Measurements from ENCODE around the gene POGK. TPM values are rescaled to one million over a fixed set of nuclear protein-coding genes. Genes with fewer than 3 reads are reported as not detected.

POGK gene
- total RNA-seq, 2 donors from 2014 or later = 37.9 to 43.2 TPM

DNA sequence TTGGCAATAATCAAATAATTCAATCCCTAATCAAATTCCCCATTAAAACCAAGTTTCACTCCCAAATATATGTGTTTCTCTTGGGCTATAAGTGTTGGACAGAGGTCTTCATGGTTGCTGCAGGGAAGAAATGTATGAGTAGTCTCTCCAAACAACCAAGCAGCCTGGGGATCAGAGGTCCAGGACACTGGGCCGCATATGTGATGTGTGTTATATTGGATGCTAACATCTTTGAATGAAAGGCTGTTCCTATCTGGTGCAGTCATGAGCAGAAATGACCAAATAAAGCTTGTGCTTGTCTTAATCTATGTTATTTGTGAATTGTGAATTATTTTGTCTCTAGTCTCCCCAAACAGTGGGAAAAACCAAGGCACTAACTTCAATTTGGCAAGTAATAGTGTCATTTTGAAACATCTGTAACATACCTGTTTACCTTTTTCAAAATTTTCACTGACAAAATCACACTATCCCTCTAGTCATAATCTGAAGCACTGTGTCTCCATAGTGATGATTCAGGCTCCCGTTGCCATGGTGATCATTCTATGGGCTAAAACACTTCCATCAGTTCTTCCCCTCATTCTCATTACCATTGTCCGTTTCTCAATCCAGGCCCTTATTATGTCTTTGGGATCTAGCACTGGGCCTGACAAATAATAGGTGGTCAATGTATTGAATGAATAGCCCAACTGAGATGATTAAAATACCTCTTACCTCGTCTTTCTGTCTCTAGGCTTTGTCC is 49.3 kb downstream of the POGK start:
- no peak overlapping the region for H3K4me3 Mint-ChIP-seq
- Histone ChIP-seq H3K4me1 (ENCODE audit: control insufficient read depth, insufficient read depth, low read length) (no peaks in the 10 kb centered on the region), H3K36me3 (ENCODE audit: control insufficient read depth, insufficient read depth, low read length) (no peaks in the 10 kb centered on the region), H3K9me3 (ENCODE audit: control insufficient read depth, low read length) (no peaks in the 10 kb centered on the region), H3K4me3 (ENCODE audit: low read length) (no peak overlapping the region), H3K27me3 (ENCODE audit: control insufficient read depth, insufficient read depth, low read length, poor library complexity, severe bottlenecking) (peaks cover 32% of the 10 kb centered on the region), H3K9ac (ENCODE audit: extremely low read depth, low read length, poor library complexity, severe bottlenecking) (no peak overlapping the region), H3K27ac (ENCODE audit: low read depth, low read length) (peak overlapping the region; percentile 66)
- TF ChIP-seq, protein P1, sequence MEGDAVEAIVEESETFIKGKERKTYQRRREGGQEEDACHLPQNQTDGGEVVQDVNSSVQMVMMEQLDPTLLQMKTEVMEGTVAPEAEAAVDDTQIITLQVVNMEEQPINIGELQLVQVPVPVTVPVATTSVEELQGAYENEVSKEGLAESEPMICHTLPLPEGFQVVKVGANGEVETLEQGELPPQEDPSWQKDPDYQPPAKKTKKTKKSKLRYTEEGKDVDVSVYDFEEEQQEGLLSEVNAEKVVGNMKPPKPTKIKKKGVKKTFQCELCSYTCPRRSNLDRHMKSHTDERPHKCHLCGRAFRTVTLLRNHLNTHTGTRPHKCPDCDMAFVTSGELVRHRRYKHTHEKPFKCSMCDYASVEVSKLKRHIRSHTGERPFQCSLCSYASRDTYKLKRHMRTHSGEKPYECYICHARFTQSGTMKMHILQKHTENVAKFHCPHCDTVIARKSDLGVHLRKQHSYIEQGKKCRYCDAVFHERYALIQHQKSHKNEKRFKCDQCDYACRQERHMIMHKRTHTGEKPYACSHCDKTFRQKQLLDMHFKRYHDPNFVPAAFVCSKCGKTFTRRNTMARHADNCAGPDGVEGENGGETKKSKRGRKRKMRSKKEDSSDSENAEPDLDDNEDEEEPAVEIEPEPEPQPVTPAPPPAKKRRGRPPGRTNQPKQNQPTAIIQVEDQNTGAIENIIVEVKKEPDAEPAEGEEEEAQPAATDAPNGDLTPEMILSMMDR (conservative IDR thresholded peaks at IDR 0.05) = no peak
- no peaks in the 10 kb centered on the region for H3K36me3 Mint-ChIP-seq (ENCODE audit: low read depth)
- peaks cover 36% of the 10 kb centered on the region for H3K27me3 Mint-ChIP-seq (ENCODE audit: insufficient read depth)
- H3K27ac Mint-ChIP-seq = no peak overlapping the region
- peaks cover 6% of the 10 kb centered on the region for H3K4me1 Mint-ChIP-seq
- H3K9me3 Mint-ChIP-seq = no peaks in the 10 kb centered on the region
- 81 to 93% methylated on average over 2 to 4 of the region's 4 CpGs for WGBS, 2 experiments (ENCODE audit: insufficient coverage in 1 of 2, insufficient read length in 1 of 2)
- DNase-seq = no peak

DNA sequence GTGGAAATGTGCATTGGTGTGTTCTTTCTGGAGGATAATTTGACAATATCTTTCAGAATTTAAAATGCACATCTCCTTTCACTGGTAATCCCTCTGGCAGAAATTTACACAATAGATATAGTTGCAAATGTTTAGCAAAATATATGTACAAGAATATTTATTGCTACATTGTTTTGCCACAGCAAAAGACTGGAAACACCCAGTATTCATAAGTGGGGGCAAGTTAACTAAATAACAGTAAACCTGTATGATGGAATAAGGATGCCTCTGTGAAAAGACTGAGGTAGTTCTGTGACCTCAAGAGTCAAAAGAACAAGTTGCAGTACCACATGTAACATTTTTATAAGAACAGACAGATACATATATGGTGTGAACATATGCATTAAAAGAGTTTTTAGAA is 50.5 kb downstream of the POGK start:
- no peaks in the 10 kb centered on the region for H3K9me3 ChIP-seq (ENCODE audit: control insufficient read depth, low read length)

DNA sequence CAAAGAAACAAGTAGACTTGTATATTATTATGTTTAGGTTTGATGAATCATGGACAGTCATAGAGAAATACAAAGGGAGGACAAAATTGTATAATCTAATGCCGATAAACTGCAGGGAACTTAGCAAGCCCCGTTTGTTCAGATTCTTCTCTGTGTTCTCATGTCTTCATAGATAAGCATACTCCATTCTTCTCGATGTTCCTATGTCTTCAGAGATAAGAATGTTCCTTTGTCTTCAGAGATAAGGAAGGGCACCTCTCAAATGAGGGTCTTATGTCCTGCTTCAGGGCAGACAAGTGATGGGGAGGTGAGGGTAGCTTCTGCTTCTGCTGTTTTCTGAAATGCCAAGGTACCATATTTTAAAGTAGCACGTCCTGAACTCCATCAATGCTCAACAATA is 56.5 kb downstream of the POGK start:
- H3K27me3 Mint-ChIP-seq (ENCODE audit: insufficient read depth) = peaks cover 15% of the 10 kb centered on the region
- Histone ChIP-seq H3K27me3 (ENCODE audit: control insufficient read depth, insufficient read depth, low read length, poor library complexity, severe bottlenecking) (no peaks in the 10 kb centered on the region), H3K9me3 (ENCODE audit: control insufficient read depth, low read length) (peaks cover 18% of the 10 kb centered on the region), H3K9ac (ENCODE audit: extremely low read depth, low read length, poor library complexity, severe bottlenecking) (no peak overlapping the region), H3K36me3 (ENCODE audit: control insufficient read depth, insufficient read depth, low read length) (no peaks in the 10 kb centered on the region), H3K27ac (ENCODE audit: low read depth, low read length) (no peak overlapping the region), H3K4me1 (ENCODE audit: control insufficient read depth, insufficient read depth, low read length) (no peaks in the 10 kb centered on the region), H3K4me3 (ENCODE audit: low read length) (no peak overlapping the region)
- no peak overlapping the region for H3K27ac Mint-ChIP-seq
- peaks cover 4% of the 10 kb centered on the region for H3K4me1 Mint-ChIP-seq
- H3K36me3 Mint-ChIP-seq (ENCODE audit: low read depth) = no peaks in the 10 kb centered on the region
- peaks cover 21% of the 10 kb centered on the region for H3K9me3 Mint-ChIP-seq
- 71 to 88% methylated on average over 1 to 4 of the region's 4 CpGs for WGBS, 2 experiments (ENCODE audit: insufficient coverage in 1 of 2, insufficient read length in 1 of 2)
- DNase-seq = no peak
- H3K4me3 Mint-ChIP-seq = no peak overlapping the region
- TF ChIP-seq, protein P1 (conservative IDR thresholded peaks at IDR 0.05) = no peak

More for the DNA sequence above, 50.5 kb downstream of the POGK start:
- H3K9me3 Mint-ChIP-seq = no peaks in the 10 kb centered on the region
- H3K36me3 Mint-ChIP-seq (ENCODE audit: low read depth) = no peaks in the 10 kb centered on the region
- Histone ChIP-seq H3K36me3 (ENCODE audit: control insufficient read depth, insufficient read depth, low read length) (no peaks in the 10 kb centered on the region), H3K4me3 (ENCODE audit: low read length) (no peak overlapping the region), H3K27ac (ENCODE audit: low read depth, low read length) (no peak overlapping the region), H3K27me3 (ENCODE audit: control insufficient read depth, insufficient read depth, low read length, poor library complexity, severe bottlenecking) (peaks cover 21% of the 10 kb centered on the region), H3K9ac (ENCODE audit: extremely low read depth, low read length, poor library complexity, severe bottlenecking) (no peak overlapping the region), H3K4me1 (ENCODE audit: control insufficient read depth, insufficient read depth, low read length) (no peaks in the 10 kb centered on the region)
- no peak for DNase-seq
- H3K27ac Mint-ChIP-seq = no peak overlapping the region
- H3K4me3 Mint-ChIP-seq = no peak overlapping the region
- TF ChIP-seq, protein P1 (conservative IDR thresholded peaks at IDR 0.05) = no peak
- peaks cover 28% of the 10 kb centered on the region for H3K27me3 Mint-ChIP-seq (ENCODE audit: insufficient read depth)
- no peaks in the 10 kb centered on the region for H3K4me1 Mint-ChIP-seq

Measured in endodermal cell (in vitro differentiated cells).